Gastroesophageal sphincter (tissue), 3 donors: Measurements from ENCODE around the gene FNTB.

Source experiments
- CTCF ChIP-seq, 4 experiments: fragments of 200-600 bp in 2 of 4; fragments of 450-650 bp in 2 of 4; sonication (generic) in 1 of 4; IDR thresholded peaks; one replicate each; pipeline ENCODE4 v1.5.1; 2017 to 2019; ENCODE audit warnings: antibody characterized with exemption in 4 of 4, mild to moderate bottlenecking in 2 of 4, moderate library complexity in 2 of 4
- EP300 ChIP-seq: sonication (generic); formaldehyde crosslinking; IDR thresholded peaks from one replicate; pipeline ENCODE4 v1.6.1; 2017; ENCODE audit warnings: antibody characterized with exemption, mild to moderate bottlenecking

- no peak for TF ChIP-seq CTCF (IDR thresholded peaks at IDR 0.05)
- no peak for TF ChIP-seq EP300
Observed at GRCh38 chr14:64943556-64943955, 43.1 kb upstream of the FNTB start.
